ENCODE data around the gene KIAA0825. TPM values are rescaled to one million over a fixed set of nuclear protein-coding genes. Genes with fewer than 3 reads are reported as not detected.

The KIAA0825 gene
- total RNA-seq, 1 experiment from 2014 or later = 1.6 TPM

GRCh38 chr5:94551858-94552257 is 66.5 kb downstream of the KIAA0825 start:
- TF ChIP-seq REST (IDR thresholded peaks at IDR 0.05; ENCODE audit: insufficient read depth in 1 of 2, low read depth in 2 of 2, low read length in 1 of 2) = no peak
- no peak for TF ChIP-seq TCF7L2 (IDR thresholded peaks at IDR 0.05; ENCODE audit: low read depth, low read length)
- TF ChIP-seq SIN3A (IDR thresholded peaks at IDR 0.05; ENCODE audit: borderline replicate concordance, insufficient read depth, low read depth, low read length) = no peak
- TF ChIP-seq CTCF (IDR thresholded peaks at IDR 0.05) = no peak
- TF ChIP-seq POLR2AphosphoS5 (IDR thresholded peaks at IDR 0.05; ENCODE audit: low read depth, low read length) = no peak
- ChIA-PET POLR2A (no interaction called here), CTCF (no interaction called here)
- Histone ChIP-seq H3K4me1 (ENCODE audit: control insufficient read depth, insufficient read depth, low read length) (no peaks in the 10 kb centered on the region), H3K36me3 (ENCODE audit: control insufficient read depth, insufficient read depth, low read length) (no peaks in the 10 kb centered on the region), H3K4me3 (ENCODE audit: low read depth in 2 of 2, low read length in 2 of 2) (no peak overlapping the region), H3K9me3 (ENCODE audit: control insufficient read depth, insufficient read depth, low read depth, low read length) (no peaks in the 10 kb centered on the region), H3K27ac (ENCODE audit: low read length) (no peak overlapping the region), H3K27me3 (ENCODE audit: control insufficient read depth, insufficient read depth, low read length) (no peaks in the 10 kb centered on the region)
- DNase-seq (ENCODE audit: low read depth, low spot score) (no peak), ATAC-seq (no peak)
- intact Hi-C loops (cut with micrococcal nuclease; ENCODE audit: unreplicated experiment) = no loop called here
- BruUV-seq (replicated peaks) = no TSS peak
- in situ Hi-C loops (cut with HindIII; ENCODE audit: low pct_unique_long_range_greater_than_20kb, low sequenced_read_pairs) = no loop called here

GRCh38 chr5:94545870-94546625 is 72.4 kb downstream of the KIAA0825 start:
- no peak overlapping the region for H3K27ac ChIP-seq (ENCODE audit: low read length)
- H3K27me3 ChIP-seq (ENCODE audit: control insufficient read depth, insufficient read depth, low read length) = no peaks in the 10 kb centered on the region
- no peak for ATAC-seq
- H3K9me3 ChIP-seq (ENCODE audit: control insufficient read depth, insufficient read depth, low read depth, low read length) = peaks cover 6% of the 10 kb centered on the region; the same call in 1 of the 2 replicates
- BruUV-seq (replicated peaks) = no TSS peak
- intact Hi-C loops (cut with micrococcal nuclease; ENCODE audit: unreplicated experiment) = no loop called here
- no peak overlapping the region for H3K4me3 ChIP-seq (ENCODE audit: low read depth in 2 of 2, low read length in 2 of 2)
- DNase-seq (ENCODE audit: low read depth, low spot score) = no peak
- H3K36me3 ChIP-seq (ENCODE audit: control insufficient read depth, insufficient read depth, low read length) = no peaks in the 10 kb centered on the region
- CTCF ChIA-PET = no interaction called here
- POLR2A ChIA-PET = no interaction called here
- in situ Hi-C loops (cut with HindIII; ENCODE audit: low pct_unique_long_range_greater_than_20kb, low sequenced_read_pairs) = no loop called here
- TF ChIP-seq CTCF (IDR thresholded peaks at IDR 0.05) = no peak
- no peak for TF ChIP-seq SIN3A (IDR thresholded peaks at IDR 0.05; ENCODE audit: borderline replicate concordance, insufficient read depth, low read depth, low read length)
- no peak for TF ChIP-seq REST (IDR thresholded peaks at IDR 0.05; ENCODE audit: insufficient read depth in 1 of 2, low read depth in 2 of 2, low read length in 1 of 2)
- TF ChIP-seq TCF7L2 (IDR thresholded peaks at IDR 0.05; ENCODE audit: low read depth, low read length) = no peak
- no peak for TF ChIP-seq POLR2AphosphoS5 (IDR thresholded peaks at IDR 0.05; ENCODE audit: low read depth, low read length)
- no peaks in the 10 kb centered on the region for H3K4me1 ChIP-seq (ENCODE audit: control insufficient read depth, insufficient read depth, low read length)

All from Panc1 (cell line).